AG09309 (cell line): ENCODE measurements around the gene UST.
A peak's percentile ranks its signal among the peaks of the same experiment; 100 is the strongest.
"Not testable (repeated sequence)": the region's sequence is repeated elsewhere in the genome, so short reads cannot be mapped to it uniquely, and the experiment has no call there.

Experiments
- DNase-seq: peaks from one replicate; pipeline ENCODE4 v3.0.0-alpha.2; 2010; ENCODE audit warnings: low read depth
- H3K4me3 ChIP-seq: 2 replicates; pipeline ENCODE4 v1.5.1; 2011; ENCODE audit warnings: mild to moderate bottlenecking, low read depth, low read length, moderate library complexity; ENCODE audit not compliant: control insufficient read depth
- CTCF ChIP-seq: IDR thresholded peaks from 2 replicates; pipeline ENCODE4 v1.5.1; 2011; ENCODE audit warnings: mild to moderate bottlenecking, low read depth, low read length, inconsistent platforms; ENCODE audit not compliant: insufficient read depth, control insufficient read depth; ENCODE audit errors: missing control alignments

UST gene

DNA sequence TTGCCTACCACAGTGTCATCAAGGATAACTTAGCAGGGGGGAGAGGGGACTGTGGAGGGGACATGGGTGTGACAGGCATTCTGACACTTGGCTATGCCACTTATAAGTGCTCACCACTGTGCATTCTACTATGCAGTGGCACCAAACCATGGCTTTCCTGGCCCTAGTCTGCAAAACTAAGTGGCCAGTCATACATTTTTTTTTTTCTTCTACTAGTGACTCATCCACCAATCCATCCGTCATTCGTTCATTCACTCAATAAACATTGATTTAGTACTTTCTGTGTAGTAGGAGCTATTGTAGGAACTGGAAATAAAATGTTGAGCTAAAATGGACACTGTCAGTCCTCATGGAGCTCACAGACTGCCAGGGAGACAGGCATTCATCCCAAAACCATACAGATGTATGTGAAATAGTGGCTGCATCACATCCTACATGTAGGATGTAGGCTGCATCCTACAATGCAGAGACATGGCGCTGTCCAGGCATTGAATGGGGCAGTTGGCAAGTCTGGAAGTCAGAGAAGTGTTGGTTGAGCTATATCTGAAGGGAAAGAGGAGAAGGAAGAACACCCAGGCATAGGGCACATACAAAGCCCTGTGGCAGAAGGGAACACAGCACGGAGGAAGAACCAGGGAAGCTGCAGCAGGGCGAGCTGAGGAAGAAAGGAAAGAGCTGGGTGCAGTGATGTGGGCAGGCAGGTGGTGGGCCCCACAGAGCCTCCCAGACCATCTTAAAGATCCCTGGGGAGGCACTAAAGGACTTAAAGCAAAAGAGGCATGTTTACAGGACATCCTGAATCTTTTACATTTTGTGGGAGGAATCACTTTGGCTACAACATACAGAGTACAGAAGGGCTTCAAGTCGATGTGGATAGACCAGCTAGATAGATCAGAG, 224.4 kb downstream of the UST start:
- no peak overlapping the region for H3K4me3 ChIP-seq
- no peak for TF ChIP-seq CTCF
- DNase-seq = no peak

DNA sequence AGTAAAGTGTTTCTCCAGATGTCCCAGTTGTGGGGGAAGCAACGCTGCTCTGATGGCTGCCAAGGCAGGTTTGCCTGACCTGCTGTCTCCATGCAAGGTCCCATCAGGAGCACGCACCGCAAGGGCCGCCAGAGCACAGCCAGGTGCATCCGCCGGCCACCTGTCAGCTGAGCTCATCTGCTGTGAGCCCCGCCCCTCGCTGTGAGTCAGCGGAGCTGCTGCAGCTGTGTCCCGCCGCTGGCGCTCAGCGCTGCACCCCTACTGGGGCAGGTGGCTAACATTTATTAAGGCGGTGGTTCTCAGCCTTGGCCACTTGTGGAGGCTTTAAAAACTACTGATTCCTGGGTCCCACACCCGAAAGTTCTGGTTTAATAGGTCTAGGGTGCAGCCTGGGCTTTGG, 225.7 kb downstream of the UST start:
- no peak overlapping the region for H3K4me3 ChIP-seq
- TF ChIP-seq CTCF = no peak
- DNase-seq = no peak

DNA sequence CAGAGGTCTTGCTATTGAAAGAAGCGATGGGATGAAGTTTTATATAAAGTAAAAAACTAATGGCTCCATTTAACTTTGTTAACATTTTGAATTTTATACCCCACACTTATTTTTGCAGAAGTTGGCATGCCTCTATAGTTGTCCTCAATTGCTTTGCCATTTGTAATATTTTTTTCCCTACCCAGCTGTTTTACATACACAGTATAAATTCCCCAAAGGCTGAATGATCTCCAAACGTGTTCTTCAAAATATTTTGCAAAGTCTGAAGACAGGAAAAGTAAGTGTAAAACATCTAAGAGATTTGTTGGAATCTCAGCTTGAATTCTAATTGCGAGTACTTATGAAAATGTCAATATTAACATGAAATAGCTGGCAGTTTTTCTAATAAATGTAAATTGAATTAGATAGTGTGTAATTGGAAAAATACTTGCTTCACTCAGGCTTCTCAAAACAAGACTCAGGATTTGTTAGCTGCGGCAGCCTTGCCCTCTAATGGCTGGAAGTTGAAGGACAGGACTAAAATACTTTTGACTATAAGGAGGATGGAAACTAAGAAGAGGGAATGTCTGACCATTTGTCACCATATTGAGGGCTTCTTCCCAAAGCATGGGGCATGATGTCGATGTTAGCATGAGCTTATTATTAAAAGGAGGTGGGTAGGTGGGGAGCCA, 226.8 kb downstream of the UST start:
- no peak overlapping the region for H3K4me3 ChIP-seq

DNA sequence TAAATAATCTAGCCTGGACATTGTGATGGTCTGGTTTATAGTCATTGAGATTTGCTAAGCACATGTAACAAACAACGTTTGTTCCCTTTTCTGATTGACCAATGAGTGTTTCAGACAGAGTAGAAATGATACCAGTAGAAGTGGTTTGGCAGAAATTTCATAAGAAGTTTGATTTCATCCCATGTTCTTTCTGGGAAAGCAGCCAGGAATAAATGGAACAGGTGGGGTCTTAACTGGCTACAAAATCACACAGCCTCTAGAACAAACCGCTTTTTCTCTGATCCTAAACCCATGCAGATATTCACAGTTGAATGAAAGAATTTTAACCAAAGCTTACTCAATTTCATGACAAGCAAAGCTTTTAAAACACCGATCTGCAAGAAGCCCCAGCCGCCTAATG, 227.5 kb downstream of the UST start:
- no peak overlapping the region for H3K4me3 ChIP-seq
- TF ChIP-seq CTCF = no peak
- DNase-seq = no peak

More for the DNA sequence above, 226.8 kb downstream of the UST start:
- DNase-seq = no peak
- TF ChIP-seq CTCF = peak; percentile 73

- not testable (repeated sequence) for DNase-seq, H3K4me3 ChIP-seq
Measured at GRCh38 chr6:148978298-148978697, 231.5 kb downstream of the UST start.

- no peak overlapping the region for H3K4me3 ChIP-seq
- no peak for TF ChIP-seq CTCF
- DNase-seq = no peak
Measured at GRCh38 chr6:148979014-148979901, 232.4 kb downstream of the UST start.

- DNase-seq = no peak
- no peak for TF ChIP-seq CTCF
- H3K4me3 ChIP-seq = no peak overlapping the region
Measured at GRCh38 chr6:148980234-148980633, 233.4 kb downstream of the UST start.
